SK-N-SH (cell line): ENCODE measurements around the gene USP27X. TPM values are rescaled to one million over a fixed set of nuclear protein-coding genes. Genes with fewer than 3 reads are reported as not detected.

Experiments
- CTCF ChIA-PET: fragments of 300-600, 350-600 bp; formaldehyde crosslinking; extraction: SDS; loops from one replicate; lab custom pipeline; 2021; lab: Yijun Ruan, JAX
- POLR2A ChIA-PET: fragments of 350-600 bp; sonication (Branson Sonifier 250); formaldehyde crosslinking; extraction: SDS; loops from one replicate; lab custom pipeline; 2020; ENCODE audit warnings: antibody characterized with exemption, inconsistent platforms; lab: Yijun Ruan, JAX
- DNase-seq: peaks from one replicate; pipeline ENCODE4 v3.0.0; 2012
- H2AFZ ChIP-seq: fragments of 200-600 bp; sonication (generic); 2 replicates; pipeline ENCODE4 v1.8.1; 2016; ENCODE audit warnings: antibody characterized with exemption, mild to moderate bottlenecking, low read depth
- H3F3A ChIP-seq: fragments of 200-600 bp; sonication (generic); replicated peaks from 2 replicates; pipeline ENCODE3; 2016; ENCODE audit warnings: antibody characterized with exemption, mild to moderate bottlenecking; ENCODE audit not compliant: insufficient read depth
- H3K27ac ChIP-seq, 2 experiments: fragments of 200-500 bp in 1 of 2; fragments of 200-600 bp in 1 of 2; sonication (Bioruptor generic) in 1 of 2; sonication (generic), shearing (Covaris generic) in 1 of 2; 2 replicates each; pipeline versions ENCODE4 v1.5.1 to v1.6.1; 2014 to 2016; ENCODE audit warnings: low read depth in 2 of 2, inconsistent platforms in 1 of 2, low read length in 1 of 2, mild to moderate bottlenecking in 1 of 2, mixed read lengths in 1 of 2
- H3K27me3 ChIP-seq: fragments of 200-600 bp; sonication (generic), shearing (Covaris generic); 2 replicates; pipeline ENCODE4 v1.6.1; 2016; ENCODE audit warnings: mixed run types; ENCODE audit not compliant: insufficient read depth
- H3K36me3 ChIP-seq, 2 experiments: fragments of 200-500 bp in 1 of 2; fragments of 200-600 bp in 1 of 2; sonication (Bioruptor generic) in 1 of 2; sonication (generic) in 1 of 2; replicated peaks in 1 of 2; 2 replicates each; pipeline versions ENCODE3 to v1.5.1; 2014 to 2016; ENCODE audit warnings: low read length in 1 of 2, mild to moderate bottlenecking in 1 of 2; ENCODE audit not compliant: insufficient read depth in 2 of 2, control insufficient read depth in 1 of 2
- H3K4me1 ChIP-seq, 2 experiments: fragments of 200-500 bp in 1 of 2; fragments of 200-600 bp in 1 of 2; sonication (Bioruptor generic) in 1 of 2; sonication (generic), shearing (Covaris generic) in 1 of 2; 2 replicates each; pipeline versions ENCODE4 v1.5.1 to v1.6.1; 2014 to 2016; ENCODE audit warnings: low read depth in 1 of 2, low read length in 1 of 2, mixed run types in 1 of 2; ENCODE audit not compliant: insufficient read depth in 2 of 2, control insufficient read depth in 1 of 2
- H3K4me2 ChIP-seq: fragments of 200-600 bp; sonication (generic), shearing (Covaris generic); 2 replicates; pipeline ENCODE4 v1.6.1; 2017; ENCODE audit warnings: mixed run types
- H3K4me3 ChIP-seq, 2 experiments: fragments of 200-500 bp in 1 of 2; fragments of 200-600 bp in 1 of 2; sonication (Bioruptor generic) in 1 of 2; sonication (generic), shearing (Covaris generic) in 1 of 2; 2 replicates each; pipeline versions ENCODE4 v1.5.1 to v1.8.1; 2014 to 2016; ENCODE audit warnings: low read depth in 2 of 2, inconsistent platforms in 1 of 2, low read length in 1 of 2, mild to moderate bottlenecking in 1 of 2, mixed read lengths in 1 of 2, moderate library complexity in 1 of 2
- H3K79me2 ChIP-seq: fragments of 200-600 bp; sonication (generic); 2 replicates; pipeline ENCODE4 v1.8.1; 2017; ENCODE audit warnings: mild to moderate bottlenecking; ENCODE audit not compliant: insufficient read depth
- H3K9ac ChIP-seq: fragments of 200-600 bp; sonication (generic); 2 replicates; pipeline ENCODE4 v1.6.1; 2017; ENCODE audit warnings: mixed run types
- H3K9me2 ChIP-seq: fragments of 200-600 bp; sonication (generic); 2 replicates; pipeline ENCODE4 v1.6.1; 2017; ENCODE audit warnings: mixed run types
- H3K9me3 ChIP-seq: fragments of 200-600 bp; sonication (generic); 2 replicates; pipeline ENCODE4 v1.6.1; 2017; ENCODE audit warnings: mixed run types, mild to moderate bottlenecking, moderate library complexity
- H4K20me1 ChIP-seq: fragments of 200-600 bp; sonication (generic); 2 replicates; pipeline ENCODE4 v1.6.1; 2017; ENCODE audit warnings: mild to moderate bottlenecking, mixed run types; ENCODE audit not compliant: insufficient read depth
- CHD2 ChIP-seq: fragments of 150-350 bp; IDR thresholded peaks from 2 replicates; pipeline ENCODE4 v1.6.1; 2018; ENCODE audit warnings: low read length; ENCODE audit not compliant: partially characterized antibody
- EZH2phosphoT487 ChIP-seq: fragments of 200-600 bp; sonication (generic); IDR thresholded peaks from 2 replicates; pipeline ENCODE4 v1.6.1; 2017; ENCODE audit warnings: low read depth, mixed run types, mild to moderate bottlenecking, antibody characterized with exemption, moderate library complexity, borderline replicate concordance
- IRF3 ChIP-seq: fragments of 150-350 bp; IDR thresholded peaks from 2 replicates; pipeline ENCODE4 v1.6.1; 2016; ENCODE audit warnings: mild to moderate bottlenecking, low read depth, low read length
- JUND ChIP-seq: IDR thresholded peaks from 2 replicates; pipeline ENCODE4 v1.4.0; 2012
- MAX ChIP-seq: IDR thresholded peaks from 2 replicates; pipeline ENCODE4 v1.4.0; 2012; ENCODE audit warnings: low read depth
- MEF2A ChIP-seq: IDR thresholded peaks from 2 replicates; pipeline ENCODE4 v1.4.0; 2012; ENCODE audit warnings: low read depth, borderline replicate concordance
- NFIC ChIP-seq: IDR thresholded peaks from 2 replicates; pipeline ENCODE4 v1.4.0; 2012; ENCODE audit warnings: borderline replicate concordance
- NRF1 ChIP-seq: IDR thresholded peaks from 2 replicates; pipeline ENCODE4 v1.6.1; 2012; ENCODE audit warnings: low read depth, mild to moderate bottlenecking, low read length
- POLR2AphosphoS5 ChIP-seq: IDR thresholded peaks from 2 replicates; pipeline ENCODE4 v1.6.1; 2012; ENCODE audit warnings: low read depth, low read length
- RAD21 ChIP-seq: IDR thresholded peaks from 2 replicates; pipeline ENCODE4 v1.6.1; 2012; ENCODE audit warnings: mild to moderate bottlenecking, low read length
- RCOR1 ChIP-seq: fragments of 150-350 bp; IDR thresholded peaks from 2 replicates; pipeline ENCODE4 v1.6.1; 2017; ENCODE audit warnings: antibody characterized with exemption, low read length
- REST ChIP-seq: IDR thresholded peaks from 2 replicates; pipeline ENCODE4 v1.6.1; 2012; ENCODE audit warnings: mild to moderate bottlenecking, low read depth, low read length, moderate library complexity
- RXRA ChIP-seq: IDR thresholded peaks from 2 replicates; pipeline ENCODE4 v1.4.0; 2012; ENCODE audit warnings: low read depth, mild to moderate bottlenecking, borderline replicate concordance
- TAF1 ChIP-seq: IDR thresholded peaks from 2 replicates; pipeline ENCODE4 v1.6.1; 2012; ENCODE audit warnings: low read depth, mild to moderate bottlenecking, low read length, moderate library complexity, borderline replicate concordance
- ZBTB33 ChIP-seq: IDR thresholded peaks from 2 replicates; pipeline ENCODE4 v1.4.0; 2012; ENCODE audit warnings: low read depth, borderline replicate concordance
- WGBS: methylation state at CpG from one replicate; pipeline ENCODE4 v1.1.6; 2017; ENCODE audit warnings: low lambda C conversion rate; 5-methylcytosine and 5-hydroxymethylcytosine counted together
- polyA plus RNA-seq, 3 experiments: library from polyadenylated mRNA; depleted of rRNA; stranded (reverse); fragments of >200 nt; gene quantifications; 2 replicates each; pipeline ENCODE4 v1.2.3, GENCODE V29; 2012

Gene USP27X
- polyA plus RNA-seq, 1 of the 3 experiments (the other 2 are of a cell fraction), result 1.9 TPM

GRCh38 chrX:49856819-49857218 is 22.5 kb upstream of the USP27X start (continued):
- no peak for TF ChIP-seq ZBTB33
- TF ChIP-seq, all 33 proteins: peak for 0

GRCh38 chrX:49858341-49858740 is 20.9 kb upstream of the USP27X start:
- CTCF ChIA-PET, result no interaction called here
- Histone ChIP-seq H3K9ac (no peak overlapping the region), H3F3A (no peaks in the 10 kb centered on the region), H2AFZ (no peak overlapping the region), H4K20me1 (no peaks in the 10 kb centered on the region), H3K27me3 (no peaks in the 10 kb centered on the region; the same call in 1 of the 2 replicates), H3K36me3 (no peaks in the 10 kb centered on the region), H3K4me3 (no peak overlapping the region), H3K27ac (no peak overlapping the region), H3K4me1 (no peaks in the 10 kb centered on the region), H3K9me3 (no peaks in the 10 kb centered on the region), H3K4me2 (no peak overlapping the region), H3K79me2 (no peaks in the 10 kb centered on the region), H3K9me2 (no peaks in the 10 kb centered on the region)
- DNase-seq, result no peak
- POLR2A ChIA-PET, result no interaction called here
- WGBS, result 0% methylated on average over 2 of the region's 2 CpGs
- TF ChIP-seq MAX, result no peak
- TF ChIP-seq POLR2AphosphoS5, result no peak
- TF ChIP-seq RAD21, result no peak
- TF ChIP-seq NRF1, result no peak
- TF ChIP-seq EZH2phosphoT487, result no peak
- no peak for TF ChIP-seq CHD2
- TF ChIP-seq MEF2A, result no peak
- TF ChIP-seq IRF3, result no peak
- no peak for TF ChIP-seq RCOR1
- no peak for TF ChIP-seq NFIC
- TF ChIP-seq JUND, result no peak
- no peak for TF ChIP-seq TAF1
- no peak for TF ChIP-seq REST
- no peak for TF ChIP-seq RXRA
